Activated CD4-positive, alpha-beta T cell treated with anti-CD3 and anti-CD28 coated beads, Interleukin-2, amount 10 ng/mL, durations not matched to agents 24 days and 14 days (primary cell): ENCODE results near the gene ADGRB3. TPM values are rescaled to one million over a fixed set of nuclear protein-coding genes. Genes with fewer than 3 reads are reported as not detected.
"Not testable (repeated sequence)": the region's sequence is repeated elsewhere in the genome, so short reads cannot be mapped to it uniquely, and the experiment has no call there.

ENCODE experiments used
- DNase-seq: peaks from one replicate; pipeline ENCODE4 v3.0.0; 2022
- H3K27ac Mint-ChIP-seq: one replicate; pipeline ENCODE4 v1.8.0; 2022; ENCODE audit warnings: mild to moderate bottlenecking, mixed read lengths
- H3K27me3 Mint-ChIP-seq: one replicate; pipeline ENCODE4 v1.8.0; 2022; ENCODE audit warnings: mixed read lengths
- H3K36me3 Mint-ChIP-seq: one replicate; pipeline ENCODE4 v1.8.0; 2022; ENCODE audit warnings: low read depth, mild to moderate bottlenecking, mixed read lengths
- H3K4me1 Mint-ChIP-seq: one replicate; pipeline ENCODE4 v1.8.0; 2021; ENCODE audit warnings: mixed read lengths
- H3K4me3 Mint-ChIP-seq: one replicate; pipeline ENCODE4 v1.8.0; 2022; ENCODE audit warnings: mild to moderate bottlenecking, moderate library complexity, mixed read lengths
- H3K9me3 Mint-ChIP-seq: one replicate; pipeline ENCODE4 v1.8.0; 2021; ENCODE audit warnings: mixed read lengths
- intact Hi-C: fragments of 100-400 bp; cut with micrococcal nuclease; formaldehyde crosslinking; loops from one replicate; pipeline ENCODE4 v1.15.1; 2023
- total RNA-seq: library from RNA; stranded (reverse); gene quantifications from 2 replicates; pipeline ENCODE4 v1.2.3, GENCODE V29; 2022

Gene ADGRB3
- total RNA-seq, 1 donor from 2014 or later = not detected

- DNase-seq = no peak
- Mint-ChIP-seq H3K27me3 (no peaks in the 10 kb centered on the region), H3K36me3 (no peaks in the 10 kb centered on the region), H3K27ac (no peak overlapping the region), H3K4me3 (no peak overlapping the region), H3K9me3 (no peaks in the 10 kb centered on the region), H3K4me1 (no peaks in the 10 kb centered on the region)
- intact Hi-C loops = loop anchor here (2.0 kb wide), 1 partner anchor 139 kb away; no protein-coding TSS in a partner anchor
Measured at GRCh38 chr6:68777956-68778355, 142.9 kb downstream of the ADGRB3 start.

- H3K27me3 Mint-ChIP-seq = no peaks in the 10 kb centered on the region
- H3K4me1 Mint-ChIP-seq = no peaks in the 10 kb centered on the region
- H3K36me3 Mint-ChIP-seq = no peaks in the 10 kb centered on the region
- intact Hi-C loops = loop anchor here (2.0 kb wide), 1 partner anchor 140 kb away; no protein-coding TSS in a partner anchor
- no peaks in the 10 kb centered on the region for H3K9me3 Mint-ChIP-seq
- H3K27ac Mint-ChIP-seq = no peak overlapping the region
- DNase-seq = no peak
- H3K4me3 Mint-ChIP-seq = no peak overlapping the region
Measured at GRCh38 chr6:68778356-68779020, 143.4 kb downstream of the ADGRB3 start.

- no peaks in the 10 kb centered on the region for H3K27me3 Mint-ChIP-seq
Measured at GRCh38 chr6:68779366-68779765, 144.3 kb downstream of the ADGRB3 start.

GRCh38 chr6:68790128-68790527, 155.0 kb downstream of the ADGRB3 start:
- not testable (repeated sequence) for H3K4me1 Mint-ChIP-seq, DNase-seq, H3K36me3 Mint-ChIP-seq, H3K9me3 Mint-ChIP-seq, H3K27ac Mint-ChIP-seq, H3K27me3 Mint-ChIP-seq, H3K4me3 Mint-ChIP-seq
- intact Hi-C loops = loop anchor here (5.0 kb wide), 1 partner anchor 1438 kb away; no protein-coding TSS in a partner anchor

More at GRCh38 chr6:68779366-68779765, 144.3 kb downstream of the ADGRB3 start:
- H3K9me3 Mint-ChIP-seq = no peaks in the 10 kb centered on the region
- H3K4me3 Mint-ChIP-seq = no peak overlapping the region
- DNase-seq = no peak
- no peaks in the 10 kb centered on the region for H3K36me3 Mint-ChIP-seq
- no peak overlapping the region for H3K27ac Mint-ChIP-seq
- no peaks in the 10 kb centered on the region for H3K4me1 Mint-ChIP-seq
- intact Hi-C loops = loop anchor here (2.0 kb wide), 1 partner anchor 141 kb away; no protein-coding TSS in a partner anchor

GRCh38 chr6:68814976-68815375, 179.9 kb downstream of the ADGRB3 start:
- H3K9me3 Mint-ChIP-seq, H3K4me1 Mint-ChIP-seq, H3K27ac Mint-ChIP-seq, H3K36me3 Mint-ChIP-seq, H3K4me3 Mint-ChIP-seq, DNase-seq, H3K27me3 Mint-ChIP-seq, intact Hi-C loops: not testable (repeated sequence)

GRCh38 chr6:68826501-68826900, 191.4 kb downstream of the ADGRB3 start:
- no peaks in the 10 kb centered on the region for H3K36me3 Mint-ChIP-seq
- H3K27me3 Mint-ChIP-seq = no peaks in the 10 kb centered on the region
- no peak overlapping the region for H3K27ac Mint-ChIP-seq
- no peak for DNase-seq
- no peaks in the 10 kb centered on the region for H3K9me3 Mint-ChIP-seq
- no peak overlapping the region for H3K4me3 Mint-ChIP-seq
- H3K4me1 Mint-ChIP-seq = no peaks in the 10 kb centered on the region
- intact Hi-C loops = no loop called here

- Mint-ChIP-seq H3K27ac (no peak overlapping the region), H3K27me3 (no peaks in the 10 kb centered on the region), H3K4me1 (no peaks in the 10 kb centered on the region), H3K36me3 (no peaks in the 10 kb centered on the region), H3K9me3 (no peaks in the 10 kb centered on the region), H3K4me3 (no peak overlapping the region)
- intact Hi-C loops = no loop called here
- DNase-seq = no peak
Measured at GRCh38 chr6:68834551-68834950, 199.5 kb downstream of the ADGRB3 start.

- H3K9me3 Mint-ChIP-seq = no peaks in the 10 kb centered on the region
- DNase-seq = no peak
- H3K27ac Mint-ChIP-seq = no peak overlapping the region
- no peaks in the 10 kb centered on the region for H3K27me3 Mint-ChIP-seq
- intact Hi-C loops = no loop called here
- no peak overlapping the region for H3K4me3 Mint-ChIP-seq
- H3K4me1 Mint-ChIP-seq = no peaks in the 10 kb centered on the region
- H3K36me3 Mint-ChIP-seq = no peaks in the 10 kb centered on the region
Measured at GRCh38 chr6:68838571-68838970, 203.5 kb downstream of the ADGRB3 start.

- H3K4me3 Mint-ChIP-seq = no peak overlapping the region
- H3K27ac Mint-ChIP-seq = no peak overlapping the region
- intact Hi-C loops = no loop called here
- DNase-seq = no peak
- no peaks in the 10 kb centered on the region for H3K36me3 Mint-ChIP-seq
- H3K9me3 Mint-ChIP-seq = peaks cover 4% of the 10 kb centered on the region
- H3K27me3 Mint-ChIP-seq = no peaks in the 10 kb centered on the region
- H3K4me1 Mint-ChIP-seq = no peaks in the 10 kb centered on the region
Measured at GRCh38 chr6:68852791-68853190, 217.7 kb downstream of the ADGRB3 start.

- H3K36me3 Mint-ChIP-seq = no peaks in the 10 kb centered on the region
- H3K27ac Mint-ChIP-seq = no peak overlapping the region
- no peaks in the 10 kb centered on the region for H3K27me3 Mint-ChIP-seq
- H3K4me1 Mint-ChIP-seq = no peaks in the 10 kb centered on the region
- intact Hi-C loops = no loop called here
- H3K9me3 Mint-ChIP-seq = peaks cover 11% of the 10 kb centered on the region
- DNase-seq = no peak
- no peak overlapping the region for H3K4me3 Mint-ChIP-seq
Measured at GRCh38 chr6:68859233-68859632, 224.2 kb downstream of the ADGRB3 start.

GRCh38 chr6:68868646-68869045, 233.6 kb downstream of the ADGRB3 start:
- Mint-ChIP-seq H3K4me3 (no peak overlapping the region), H3K27ac (no peak overlapping the region), H3K4me1 (no peaks in the 10 kb centered on the region), H3K27me3 (no peaks in the 10 kb centered on the region), H3K9me3 (peaks cover 3% of the 10 kb centered on the region), H3K36me3 (no peaks in the 10 kb centered on the region)
- intact Hi-C loops = no loop called here
- no peak for DNase-seq

- Mint-ChIP-seq H3K9me3 (no peaks in the 10 kb centered on the region), H3K27me3 (no peaks in the 10 kb centered on the region), H3K36me3 (no peaks in the 10 kb centered on the region), H3K4me1 (no peaks in the 10 kb centered on the region), H3K27ac (no peak overlapping the region), H3K4me3 (no peak overlapping the region)
- no peak for DNase-seq
- intact Hi-C loops = no loop called here
Measured at GRCh38 chr6:68873236-68873635, 238.2 kb downstream of the ADGRB3 start.

GRCh38 chr6:68874747-68875146, 239.7 kb downstream of the ADGRB3 start:
- Mint-ChIP-seq H3K4me3 (no peak overlapping the region), H3K9me3 (no peaks in the 10 kb centered on the region), H3K4me1 (no peaks in the 10 kb centered on the region), H3K27ac (no peak overlapping the region), H3K27me3 (no peaks in the 10 kb centered on the region), H3K36me3 (no peaks in the 10 kb centered on the region)
- intact Hi-C loops = no loop called here
- no peak for DNase-seq

- intact Hi-C loops = no loop called here
- no peak overlapping the region for H3K27ac Mint-ChIP-seq
Measured at GRCh38 chr6:68875403-68875802, 240.3 kb downstream of the ADGRB3 start.

More at GRCh38 chr6:68875403-68875802, 240.3 kb downstream of the ADGRB3 start:
- Mint-ChIP-seq H3K9me3 (no peaks in the 10 kb centered on the region), H3K4me1 (no peaks in the 10 kb centered on the region), H3K4me3 (no peak overlapping the region), H3K27me3 (no peaks in the 10 kb centered on the region), H3K36me3 (no peaks in the 10 kb centered on the region)
- DNase-seq = no peak
